Ammon's horn (tissue), 1 donor: Measurements from ENCODE around the gene RAG2.
"Not testable (repeated sequence)": the region's sequence is repeated elsewhere in the genome, so short reads cannot be mapped to it uniquely, and the experiment has no call there.

Experiments
- DNase-seq: peaks from one replicate; pipeline ENCODE4 v3.0.0-alpha.2; 2016; ENCODE audit warnings: low spot score

The RAG2 gene

DNA sequence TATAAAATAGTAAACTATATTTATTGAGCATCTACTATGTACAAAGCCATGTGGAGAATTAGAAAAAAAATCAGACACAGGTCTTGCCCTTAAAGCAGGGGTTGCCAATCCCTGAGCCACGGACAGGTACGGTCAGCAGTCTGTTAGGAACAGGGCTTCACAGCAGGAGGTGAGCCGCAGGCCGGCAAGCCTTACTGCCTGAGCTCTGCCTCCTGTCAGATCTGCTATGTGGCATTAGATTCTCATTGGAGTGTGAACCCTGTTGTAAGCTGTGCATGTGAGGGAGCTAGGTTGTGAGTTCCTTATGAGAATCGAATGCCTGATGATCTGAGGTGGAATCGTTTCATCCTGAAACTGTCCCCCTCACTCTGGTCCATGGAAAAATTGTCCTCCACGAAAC lies 2.1 kb upstream of the RAG2 start:
- no peak for DNase-seq

GRCh38 chr11:36596880-36597279 lies 1.2 kb downstream of the RAG2 start:
- DNase-seq: no peak

- peak; percentile 95 for DNase-seq
These were observed 3.6 kb downstream of the RAG2 start, which contains the start of gene IFTAP for GRCh38 chr11:36594316-36594989. IFTAP (plus strand) TSS chr11:36594502; CDS start chr11:36610104, 15,602 bp downstream.

- no peak for DNase-seq
These were observed 6.6 kb downstream of the RAG2 start for GRCh38 chr11:36591433-36591832.

DNA sequence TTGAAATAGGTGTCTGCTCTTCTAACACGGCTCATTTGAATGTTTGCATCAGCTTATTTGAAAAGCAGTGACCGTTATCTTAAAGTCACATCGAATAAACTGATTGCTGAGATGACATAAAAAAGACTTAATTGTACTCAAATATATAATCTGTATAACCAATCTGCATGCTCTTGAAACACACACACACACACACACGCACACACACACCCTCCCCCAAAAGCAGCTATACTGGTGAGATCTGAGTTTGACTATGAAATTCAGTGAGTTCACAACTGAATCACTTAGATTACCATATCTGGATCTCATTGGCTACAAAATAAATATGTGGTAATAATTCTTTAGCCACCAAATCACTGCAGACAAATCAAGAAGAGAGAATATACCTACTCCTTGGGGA lies 7.5 kb downstream of the RAG2 start:
- DNase-seq: no peak

GRCh38 chr11:36588099-36588498 lies 9.9 kb downstream of the RAG2 start:
- DNase-seq: no peak

GRCh38 chr11:36586543-36586942 lies 11.5 kb downstream of the RAG2 start:
- DNase-seq: no peak

DNA sequence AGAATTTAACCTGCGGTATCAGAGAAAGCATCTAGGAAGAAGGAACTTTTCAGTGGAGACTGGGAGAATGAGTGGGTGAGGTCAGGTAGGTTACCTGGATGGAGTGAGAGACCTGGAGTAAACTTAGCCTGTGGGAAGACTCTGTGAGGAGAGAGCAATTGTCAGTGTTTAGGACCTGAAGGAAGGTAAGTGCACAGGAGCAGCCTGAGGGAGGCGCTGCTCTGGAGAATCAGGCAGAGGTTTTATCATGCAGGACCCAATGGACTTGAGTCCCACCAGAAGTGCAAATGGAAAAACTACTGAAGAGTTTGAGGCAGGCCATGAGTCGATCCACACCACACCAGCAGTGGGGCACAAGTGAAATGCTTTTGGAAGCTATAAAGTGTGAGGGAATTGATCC lies 14.4 kb downstream of the RAG2 start:
- DNase-seq: no peak

DNA sequence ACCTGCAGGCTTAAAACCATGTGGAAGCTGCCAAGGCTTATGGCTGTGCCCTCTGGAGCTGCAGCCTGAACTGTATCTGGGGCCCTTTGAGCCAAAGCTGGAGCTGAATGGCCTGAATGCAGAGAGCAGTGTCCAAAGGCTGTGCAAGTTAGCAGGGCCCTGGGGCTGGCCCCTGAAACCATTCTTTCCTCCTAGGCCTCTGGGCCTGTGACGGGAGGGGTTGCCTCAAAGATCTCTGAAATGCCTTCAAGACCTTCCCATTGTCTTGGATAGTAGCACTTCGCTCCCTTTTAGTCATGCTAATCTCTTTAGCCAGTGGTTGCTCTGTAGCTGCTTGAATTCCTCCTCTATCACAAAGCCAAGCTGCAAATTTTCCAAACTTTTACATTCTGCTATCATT lies 16.5 kb downstream of the RAG2 start:
- no peak for DNase-seq

- DNase-seq: no peak
These were observed 19.6 kb downstream of the RAG2 start for GRCh38 chr11:36578458-36578857.

- DNase-seq: no peak
These were observed 20.2 kb downstream of the RAG2 start for GRCh38 chr11:36577859-36578258.

DNA sequence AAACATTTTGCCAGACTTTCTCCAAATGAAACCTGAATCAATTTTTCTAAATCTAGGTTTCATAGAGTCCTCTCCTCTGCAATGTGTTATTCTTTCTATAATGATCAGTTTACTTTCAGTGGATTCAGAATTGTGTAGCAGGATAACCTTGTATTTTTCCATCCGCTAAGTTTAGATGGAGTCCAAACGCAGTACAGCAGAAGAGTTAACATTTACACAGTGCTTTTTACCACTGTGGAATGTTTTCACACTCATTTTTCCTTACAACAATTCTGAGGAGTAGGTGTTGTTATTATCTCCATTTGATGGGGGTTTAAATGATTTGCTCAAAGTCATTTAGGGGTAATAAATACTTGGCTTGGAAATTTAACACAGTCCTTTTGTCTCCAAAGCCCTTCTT lies 20.7 kb downstream of the RAG2 start:
- DNase-seq: no peak

DNA sequence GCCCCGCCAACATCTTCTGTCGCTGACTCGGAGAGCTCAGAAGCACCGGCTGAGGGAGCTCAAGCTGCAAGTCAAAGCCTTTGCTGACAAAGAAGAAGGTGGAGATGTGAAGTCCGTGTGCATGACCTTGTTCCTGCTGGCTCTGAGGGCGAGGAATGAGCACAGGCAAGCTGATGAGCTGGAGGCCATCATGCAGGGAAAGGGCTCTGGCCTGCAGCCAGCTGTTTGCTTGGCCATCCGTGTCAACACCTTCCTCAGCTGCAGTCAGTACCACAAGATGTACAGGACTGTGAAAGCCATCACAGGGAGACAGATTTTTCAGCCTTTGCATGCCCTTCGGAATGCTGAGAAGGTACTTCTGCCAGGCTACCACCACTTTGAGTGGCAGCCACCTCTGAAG lies 23.6 kb downstream of the RAG2 start:
- DNase-seq: no peak

DNA sequence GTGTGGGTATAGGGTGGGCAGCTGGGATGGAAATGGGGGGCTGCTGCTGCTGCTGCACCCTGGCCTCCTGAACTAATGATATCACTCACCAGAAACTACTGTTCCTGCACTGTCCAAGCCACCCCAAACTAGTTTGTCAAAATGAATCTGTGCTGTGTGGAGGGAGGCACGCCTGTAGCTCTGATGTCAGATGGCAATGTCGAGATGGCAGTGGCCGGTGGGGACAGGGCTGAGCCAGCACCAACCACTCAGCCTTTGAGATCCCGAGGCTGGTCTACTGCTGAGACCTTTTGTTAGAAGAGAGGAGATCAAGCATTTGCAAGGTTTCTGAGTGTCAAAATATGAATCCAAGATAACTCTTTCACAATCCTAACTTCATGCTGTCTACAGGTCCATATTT lies 28.9 kb downstream of the RAG2 start:
- DNase-seq: no peak

DNA sequence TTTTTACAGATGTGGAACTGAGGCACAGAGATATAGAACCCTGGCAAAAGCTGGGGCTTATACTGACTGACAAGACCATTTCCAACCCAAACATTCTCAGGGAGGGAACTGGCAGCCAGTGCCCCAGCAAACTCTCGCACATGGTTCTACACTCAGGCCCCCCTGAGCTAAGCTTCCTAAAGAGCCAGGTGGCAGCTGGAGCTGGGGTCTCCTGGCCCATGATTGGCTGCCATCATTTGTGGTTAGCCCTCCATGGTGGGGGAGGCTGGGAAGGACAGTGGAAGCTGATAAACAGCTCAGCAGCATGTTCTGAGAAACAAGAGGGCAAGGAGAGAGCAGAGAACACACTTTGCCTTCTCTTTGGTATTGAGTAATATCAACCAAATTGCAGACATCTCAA lies 30.3 kb downstream of the RAG2 start, which contains the start of gene RAG1:
TSS of gene RAG1 (plus strand) at position 314 of the 400 bp plus-strand sequence. CDS start 5,298 bp downstream, outside the sequence.
- DNase-seq: no peak

DNA sequence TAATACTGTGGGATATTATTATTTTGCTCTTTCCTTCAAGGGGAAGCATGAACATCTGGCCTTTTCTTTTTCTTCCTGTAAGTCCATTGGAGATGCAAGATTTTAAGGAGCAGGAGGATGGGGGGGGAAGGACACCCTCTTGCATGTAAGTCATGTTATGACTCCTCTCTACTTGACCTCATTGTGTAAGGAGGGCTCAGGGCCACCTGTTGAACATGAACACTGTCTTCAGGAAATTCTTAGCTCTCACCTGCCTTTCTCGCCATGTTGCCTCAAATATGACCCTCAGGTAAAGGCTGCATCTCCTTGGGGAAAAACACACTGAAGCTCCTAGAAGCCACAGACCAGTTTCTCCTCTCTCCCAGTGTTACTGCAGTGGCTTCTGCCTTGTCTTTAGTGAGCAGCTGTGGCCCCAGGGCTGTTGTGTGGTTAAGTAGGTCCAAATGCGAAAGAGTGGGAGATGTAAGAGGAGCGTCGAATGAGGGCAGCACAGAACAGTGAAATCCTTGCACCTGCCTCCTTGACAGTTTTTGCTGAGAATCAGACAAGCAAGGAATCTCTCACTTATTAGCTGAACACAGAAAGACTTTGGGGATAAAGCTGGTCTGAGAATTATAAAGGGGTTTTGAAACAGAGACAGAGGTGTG lies 31.5 kb downstream of the RAG2 start:
- DNase-seq: no peak

DNA sequence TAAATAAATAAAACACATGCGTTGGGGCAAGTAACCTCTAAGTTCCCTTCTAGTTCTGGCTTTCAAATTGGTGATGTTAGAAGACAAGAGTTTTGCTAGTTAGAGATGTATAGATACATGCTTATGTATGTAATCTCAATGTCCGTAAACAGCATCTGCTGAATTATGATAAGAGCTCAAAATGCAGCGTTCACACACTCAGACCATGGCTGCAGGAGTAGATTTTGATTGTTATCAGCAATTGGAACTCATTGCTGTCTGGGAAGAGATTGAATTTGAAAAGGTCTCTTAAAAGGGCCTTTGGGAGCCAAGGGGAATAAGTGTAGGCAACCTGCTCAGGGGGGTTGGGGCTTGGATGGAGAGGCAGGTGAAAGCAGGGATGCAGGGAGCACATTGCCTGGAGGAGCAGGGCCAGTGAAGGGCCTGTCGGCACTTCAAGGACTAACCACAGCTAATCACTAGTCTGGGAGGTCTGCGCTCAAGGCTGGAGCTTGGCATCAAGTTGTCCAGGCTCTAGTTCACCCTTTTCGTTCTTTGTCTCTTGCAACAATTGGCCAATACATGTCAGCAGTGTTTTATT lies 32.9 kb downstream of the RAG2 start:
- DNase-seq: no peak

- peak; percentile 81 for DNase-seq
These were observed 33.5 kb downstream of the RAG2 start for GRCh38 chr11:36564376-36565030.

DNA sequence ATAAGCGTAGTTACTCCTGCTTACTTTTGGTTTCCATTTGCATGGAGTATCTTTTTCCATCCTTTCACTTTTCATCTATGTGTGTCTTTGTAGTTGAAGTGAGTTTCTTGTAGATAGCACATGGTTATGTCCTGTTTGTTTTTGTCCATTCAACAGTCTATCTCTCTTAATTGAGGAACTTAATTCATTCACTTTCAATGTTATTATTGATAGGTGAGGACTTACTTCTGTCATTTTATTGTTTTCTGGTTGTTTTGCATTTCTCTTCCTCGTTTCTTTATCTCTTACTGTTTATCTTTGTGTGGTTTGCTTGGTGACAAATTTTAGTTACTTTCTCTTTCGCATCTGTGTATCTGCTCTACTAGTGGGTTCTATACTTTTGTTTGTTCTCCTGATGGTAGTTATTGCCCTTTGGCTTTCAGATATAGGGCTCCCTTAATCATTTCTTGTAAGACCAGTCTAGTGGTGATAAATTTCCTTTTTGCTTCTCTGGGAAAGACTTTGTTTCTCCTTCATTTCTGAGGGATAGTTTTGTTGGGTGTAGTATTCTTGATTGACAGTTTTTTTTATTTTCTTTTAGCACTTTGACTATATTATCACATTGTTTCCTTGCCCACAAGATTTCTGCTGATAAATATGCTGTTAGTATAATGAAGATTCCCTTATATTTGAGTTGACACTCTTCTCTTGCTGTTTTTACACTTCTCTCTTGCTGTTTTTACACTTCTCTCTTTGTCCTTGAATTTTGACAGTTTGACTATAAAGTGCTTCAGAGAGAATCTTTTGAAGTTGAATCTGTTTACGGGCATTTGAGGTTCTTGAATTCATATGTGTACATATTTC lies 39.2 kb downstream of the RAG2 start:
- DNase-seq: no peak

DNA sequence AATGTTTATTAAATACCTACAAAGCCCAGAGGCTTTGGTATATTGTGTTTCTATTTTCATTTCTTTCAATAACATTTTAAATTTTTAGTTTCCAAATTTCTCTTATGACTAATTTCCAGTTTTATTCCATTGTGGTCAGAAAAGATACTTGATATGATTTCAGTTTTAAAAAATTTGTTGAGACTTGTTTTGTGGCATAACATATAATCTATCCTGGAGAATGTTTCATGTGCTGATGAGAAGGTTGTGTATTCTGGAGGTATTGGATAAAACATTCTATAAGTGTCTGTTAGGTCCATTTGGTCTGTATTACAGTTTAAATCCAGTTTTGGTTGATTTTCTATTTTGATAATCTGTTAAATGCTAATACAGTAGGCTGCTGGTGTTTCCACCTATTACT lies 40.0 kb downstream of the RAG2 start:
- DNase-seq: no peak

DNA sequence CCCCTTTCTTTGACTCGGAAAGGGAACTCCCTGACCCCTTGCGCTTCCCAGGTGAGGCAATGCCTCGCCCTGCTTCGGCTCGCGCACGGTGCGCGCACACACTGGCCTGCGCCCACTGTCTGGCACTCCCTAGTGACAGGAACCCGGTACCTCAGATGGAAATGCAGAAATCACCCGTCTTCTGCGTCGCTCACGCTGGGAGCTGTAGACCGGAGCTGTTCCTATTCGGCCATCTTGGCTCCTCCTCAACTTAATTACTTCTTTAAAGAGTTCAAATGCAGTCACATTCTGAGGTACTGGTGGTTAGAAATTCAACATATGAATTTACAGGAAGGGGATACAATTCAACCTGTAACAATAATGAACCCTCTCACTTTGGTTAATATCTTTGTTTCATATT lies 40.6 kb downstream of the RAG2 start:
- not testable (repeated sequence) for DNase-seq
